ENCODE data around the gene CMTM3. TPM values are rescaled to one million over a fixed set of nuclear protein-coding genes. Genes with fewer than 3 reads are reported as not detected.
A peak's percentile ranks its signal among the peaks of the same experiment; 100 is the strongest.
"Not testable (repeated sequence)": the region's sequence is repeated elsewhere in the genome, so short reads cannot be mapped to it uniquely, and the experiment has no call there.

The CMTM3 gene
- polyA plus RNA-seq, 1 experiment = 35.5 TPM

GRCh38 chr16:66619534-66620428 lies 15.3 kb downstream of the CMTM3 start:
- POLR2A ChIA-PET = interaction anchor here (0.6 kb wide), 1 partner anchor 262 kb away, joined by 4 read pairs; no protein-coding TSS in a partner anchor
- no peaks in the 10 kb centered on the region; the same call in 1 of the 2 replicates for H3K36me3 ChIP-seq (ENCODE audit: control insufficient read depth, insufficient read depth, low read length)
- CTCF ChIA-PET = interaction anchor here (1.3 to 5.4 kb wide), 3 partner anchors 11 to 42 kb away, joined by 8 to 41 read pairs (median 38); no protein-coding TSS in a partner anchor
- H3K27me3 ChIP-seq (ENCODE audit: control insufficient read depth, insufficient read depth, low read length) = no peaks in the 10 kb centered on the region
- TF ChIP-seq CTCF (IDR thresholded peaks at IDR 0.05; ENCODE audit: insufficient read depth, low read depth, low read length) = no peak
- peak; percentile 71 for DNase-seq (ENCODE audit: low read depth)
- H3K4me3 ChIP-seq (ENCODE audit: low read depth, low read length) = no peak overlapping the region

- H3K4me3 ChIP-seq (ENCODE audit: low read depth, low read length) = no peak overlapping the region
- H3K27me3 ChIP-seq (ENCODE audit: control insufficient read depth, insufficient read depth, low read length) = no peaks in the 10 kb centered on the region
- no peak for TF ChIP-seq CTCF (IDR thresholded peaks at IDR 0.05; ENCODE audit: insufficient read depth, low read depth, low read length)
- CTCF ChIA-PET = interaction anchor here (1.3 to 5.4 kb wide), 3 partner anchors 12 to 41 kb away, joined by 8 to 41 read pairs (median 38); no protein-coding TSS in a partner anchor
- POLR2A ChIA-PET = no interaction called here
- no peak for DNase-seq (ENCODE audit: low read depth)
- H3K36me3 ChIP-seq (ENCODE audit: control insufficient read depth, insufficient read depth, low read length) = no peaks in the 10 kb centered on the region; the same call in 1 of the 2 replicates
These were observed 15.9 kb downstream of the CMTM3 start for GRCh38 chr16:66620429-66620795.

GRCh38 chr16:66621973-66622372 lies 17.5 kb downstream of the CMTM3 start:
- CTCF ChIA-PET = no interaction called here
- POLR2A ChIA-PET = no interaction called here
- DNase-seq (ENCODE audit: low read depth) = no peak
- no peaks in the 10 kb centered on the region for H3K27me3 ChIP-seq (ENCODE audit: control insufficient read depth, insufficient read depth, low read length)
- TF ChIP-seq CTCF (IDR thresholded peaks at IDR 0.05; ENCODE audit: insufficient read depth, low read depth, low read length) = no peak
- H3K4me3 ChIP-seq (ENCODE audit: low read depth, low read length) = no peak overlapping the region
- H3K36me3 ChIP-seq (ENCODE audit: control insufficient read depth, insufficient read depth, low read length) = no peaks in the 10 kb centered on the region

- no peak for DNase-seq (ENCODE audit: low read depth)
- H3K36me3 ChIP-seq (ENCODE audit: control insufficient read depth, insufficient read depth, low read length) = no peaks in the 10 kb centered on the region
- ChIA-PET POLR2A (no interaction called here), CTCF (interaction anchor here (2.4 kb wide), 1 partner anchor 28 kb away, joined by 11 read pairs; no protein-coding TSS in a partner anchor)
- H3K27me3 ChIP-seq (ENCODE audit: control insufficient read depth, insufficient read depth, low read length) = no peaks in the 10 kb centered on the region
- TF ChIP-seq CTCF (IDR thresholded peaks at IDR 0.05; ENCODE audit: insufficient read depth, low read depth, low read length) = no peak
- no peak overlapping the region for H3K4me3 ChIP-seq (ENCODE audit: low read depth, low read length)
These were observed 18.4 kb downstream of the CMTM3 start for GRCh38 chr16:66622863-66623262.

GRCh38 chr16:66623755-66624154 lies 19.3 kb downstream of the CMTM3 start:
- no peaks in the 10 kb centered on the region for H3K36me3 ChIP-seq (ENCODE audit: control insufficient read depth, insufficient read depth, low read length)
- no peak overlapping the region for H3K4me3 ChIP-seq (ENCODE audit: low read depth, low read length)
- ChIA-PET POLR2A (no interaction called here), CTCF (interaction anchor here (0.9 to 2.4 kb wide), 4 partner anchors 9 to 127 kb away, joined by 4 to 11 read pairs (median 4); partner anchors contain the start of gene DYNC1LI2)
- no peak for DNase-seq (ENCODE audit: low read depth)
- no peak for TF ChIP-seq CTCF (IDR thresholded peaks at IDR 0.05; ENCODE audit: insufficient read depth, low read depth, low read length)
- H3K27me3 ChIP-seq (ENCODE audit: control insufficient read depth, insufficient read depth, low read length) = no peaks in the 10 kb centered on the region

GRCh38 chr16:66627611-66628378 lies 23.3 kb downstream of the CMTM3 start:
- H3K4me3 ChIP-seq (ENCODE audit: low read depth, low read length); POLR2A ChIA-PET: not testable (repeated sequence)
- CTCF ChIA-PET = interaction anchor here (1.1 to 2.5 kb wide), 2 partner anchors 12 to 23 kb away, joined by 3 to 10 read pairs; no protein-coding TSS in a partner anchor

More at GRCh38 chr16:66627611-66628378, 23.3 kb downstream of the CMTM3 start:
- H3K36me3 ChIP-seq (ENCODE audit: control insufficient read depth, insufficient read depth, low read length); H3K27me3 ChIP-seq (ENCODE audit: control insufficient read depth, insufficient read depth, low read length); DNase-seq (ENCODE audit: low read depth): not testable (repeated sequence)
